CD4-positive, alpha-beta T cell treated with Interleukin-10 for 1 hour (primary cell): Measurements from ENCODE around the gene BPI.
"Not testable (repeated sequence)": the region's sequence is repeated elsewhere in the genome, so short reads cannot be mapped to it uniquely, and the experiment has no call there.

ENCODE experiments used
- DNase-seq: peaks from one replicate; pipeline ENCODE4 v3.0.0-alpha.2; 2020

BPI gene

DNA sequence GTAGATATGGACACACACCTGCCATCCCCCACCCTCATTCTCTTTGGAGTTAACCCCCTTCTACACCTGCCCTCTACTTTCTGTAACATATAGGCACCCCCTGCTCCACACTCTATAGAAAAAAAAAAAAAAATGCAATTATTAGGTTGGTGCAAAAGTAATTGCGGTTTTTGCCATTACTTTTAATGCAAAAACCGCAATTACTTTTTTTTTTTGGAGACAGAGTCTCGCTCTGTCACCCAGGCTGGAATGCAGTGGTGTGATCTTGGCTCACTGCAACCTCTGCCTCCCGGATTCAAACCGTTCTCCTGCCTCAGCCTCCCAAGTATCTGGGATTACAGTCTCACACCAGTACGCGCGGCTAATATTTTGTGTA lies 35.6 kb downstream of the BPI start:
- not testable (repeated sequence) for DNase-seq

DNA sequence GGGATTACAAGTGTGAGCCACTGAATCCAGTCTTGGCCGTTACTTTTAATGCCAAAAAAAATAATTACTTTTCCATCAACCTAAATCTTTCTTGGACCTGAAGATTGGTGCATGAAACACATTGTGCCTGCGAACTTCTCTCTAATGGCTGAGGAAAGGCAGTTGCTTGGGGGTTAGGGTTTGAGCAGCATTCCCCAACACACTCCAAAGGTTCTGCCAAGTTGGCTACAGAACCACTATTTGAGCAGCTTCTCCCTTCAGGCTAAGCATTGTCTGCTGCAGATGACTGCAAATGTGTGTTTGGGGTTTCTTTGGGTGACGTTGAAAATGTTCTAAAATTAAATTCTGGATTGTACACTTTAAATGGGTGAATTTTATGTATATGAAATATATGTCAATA lies 36.0 kb downstream of the BPI start:
- no peak for DNase-seq

DNA sequence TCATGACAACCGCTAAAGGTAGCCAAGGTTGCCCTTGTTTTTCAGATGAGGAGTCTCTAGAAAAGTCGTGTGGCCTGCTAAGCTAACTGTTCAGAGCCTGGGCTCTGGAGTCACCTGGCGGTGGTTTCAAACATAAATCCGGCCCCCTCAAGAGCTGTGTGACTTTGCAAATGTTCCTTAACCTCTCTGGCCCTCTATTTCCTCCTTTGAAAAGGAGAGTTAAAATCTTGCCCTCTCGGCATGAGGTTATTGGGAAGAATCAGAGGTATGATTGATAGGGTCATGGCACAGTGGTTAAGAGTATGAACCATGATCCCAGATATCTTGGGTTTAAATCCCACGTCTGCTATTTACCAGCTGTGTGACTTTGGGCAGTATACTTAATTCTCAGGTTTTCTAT lies 36.7 kb downstream of the BPI start:
- DNase-seq = no peak

DNA sequence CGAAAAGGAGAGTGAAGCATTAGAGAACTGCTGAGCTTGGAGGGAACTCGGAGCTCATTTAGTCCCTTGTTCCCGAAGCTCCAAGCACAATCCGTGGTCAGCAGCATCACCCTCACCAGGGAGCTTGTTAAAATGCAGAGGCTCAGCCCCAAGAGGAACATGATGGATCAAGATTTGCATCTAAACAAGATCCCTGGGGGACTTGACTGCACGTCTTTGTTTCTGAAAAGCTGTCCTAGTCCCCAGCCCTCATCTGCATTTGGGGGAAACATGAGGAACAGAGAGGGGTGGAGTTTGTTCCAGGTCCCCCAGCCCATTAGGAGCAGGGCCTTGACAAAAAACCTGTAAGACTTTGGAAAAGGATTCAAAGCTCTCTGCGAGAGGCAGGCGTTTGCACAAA lies 38.3 kb downstream of the BPI start:
- no peak for DNase-seq

DNA sequence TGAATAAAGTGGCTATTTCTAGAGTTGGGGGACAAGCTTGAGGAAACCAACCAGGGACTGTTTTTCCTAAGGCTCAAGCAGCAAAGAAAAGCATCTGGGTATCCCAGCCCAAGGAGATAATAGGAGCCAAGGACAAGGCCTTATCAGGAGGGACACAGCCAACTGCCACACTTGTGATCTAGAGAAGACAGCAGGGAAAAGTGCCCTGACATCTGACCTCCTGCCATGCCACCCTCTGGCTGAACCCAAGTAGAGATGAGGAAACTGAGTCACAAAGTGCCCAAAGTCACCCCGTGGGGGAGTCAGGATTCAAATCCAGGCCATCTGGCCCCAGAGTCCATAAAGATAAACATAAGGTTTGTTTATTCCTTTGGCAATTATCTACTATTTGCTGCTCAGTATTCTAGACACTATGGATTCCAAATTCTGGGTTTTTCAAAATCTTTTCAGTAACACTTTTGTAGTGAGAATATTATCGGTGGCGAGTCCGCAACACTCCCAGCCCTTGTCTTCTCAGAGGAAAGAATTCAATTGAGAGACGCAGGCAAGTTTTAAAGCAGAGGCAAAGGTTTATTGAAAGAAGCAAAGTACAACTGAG lies 38.9 kb downstream of the BPI start:
- DNase-seq = no peak

DNA sequence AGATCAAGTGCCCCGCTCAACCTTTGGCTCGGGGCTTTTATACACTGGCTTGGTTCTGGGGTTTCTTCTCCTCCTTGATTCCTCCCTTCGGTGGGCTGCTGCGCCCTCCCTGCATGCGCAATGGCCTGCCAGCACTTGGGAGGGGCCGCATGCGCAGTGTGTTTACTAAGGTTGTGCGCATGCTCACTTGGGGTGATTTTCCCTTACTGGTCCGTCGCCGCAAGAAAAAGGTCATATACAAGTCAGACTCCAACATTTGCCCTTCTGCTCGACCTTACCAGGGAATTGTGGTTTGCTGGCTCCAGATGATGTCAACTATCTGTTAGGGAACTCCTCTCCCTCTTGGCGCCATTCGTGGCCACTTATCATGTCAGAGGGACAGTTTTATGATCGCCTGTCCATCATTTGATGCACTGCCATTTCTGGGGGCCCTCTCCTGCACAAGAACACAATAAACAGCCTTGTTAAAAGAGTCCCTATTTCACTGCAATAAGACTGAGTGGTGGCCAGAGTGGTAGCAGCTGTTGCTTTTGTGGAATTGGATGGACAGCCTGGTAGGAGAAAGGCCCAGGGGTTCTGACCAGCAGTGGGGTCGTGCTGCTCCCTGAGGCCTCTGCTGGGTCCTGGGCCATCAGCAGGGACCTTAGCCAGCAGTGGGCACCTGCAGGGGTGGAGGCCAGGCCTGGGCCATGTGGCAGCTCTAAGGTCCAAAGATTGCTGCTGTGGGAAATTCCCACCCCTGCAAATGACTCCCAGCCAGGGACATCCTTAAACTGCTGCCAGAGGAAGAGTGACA lies 39.6 kb downstream of the BPI start:
- DNase-seq = no peak

DNA sequence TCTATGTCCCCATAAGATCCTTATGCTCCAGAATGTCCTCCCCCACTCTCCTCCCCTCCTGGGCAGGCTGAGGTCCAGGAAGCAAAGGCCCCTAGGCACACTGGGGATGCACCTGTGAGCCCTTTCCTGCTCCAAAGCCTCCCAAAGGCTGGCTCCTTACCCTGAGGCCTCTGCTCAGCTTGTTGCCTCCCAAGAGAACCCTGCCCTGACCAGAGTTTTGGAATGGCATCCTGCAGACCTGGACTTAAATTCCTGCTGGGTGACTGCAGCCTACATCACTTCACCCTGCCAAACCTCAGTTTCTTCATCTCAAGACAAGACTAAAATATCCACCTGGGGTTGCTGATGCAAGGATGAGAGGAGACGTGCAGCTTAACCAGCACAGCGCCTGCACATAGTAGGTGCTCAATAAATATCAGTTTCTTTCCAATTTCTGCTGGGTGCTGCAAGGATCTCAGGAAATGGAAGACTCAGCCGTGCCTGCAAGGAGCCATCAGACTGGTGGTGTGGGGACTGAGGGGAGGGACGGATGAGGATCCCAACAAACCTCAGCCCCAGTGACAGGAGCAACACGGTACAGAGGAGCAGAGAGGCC lies 40.2 kb downstream of the BPI start:
- DNase-seq = no peak

DNA sequence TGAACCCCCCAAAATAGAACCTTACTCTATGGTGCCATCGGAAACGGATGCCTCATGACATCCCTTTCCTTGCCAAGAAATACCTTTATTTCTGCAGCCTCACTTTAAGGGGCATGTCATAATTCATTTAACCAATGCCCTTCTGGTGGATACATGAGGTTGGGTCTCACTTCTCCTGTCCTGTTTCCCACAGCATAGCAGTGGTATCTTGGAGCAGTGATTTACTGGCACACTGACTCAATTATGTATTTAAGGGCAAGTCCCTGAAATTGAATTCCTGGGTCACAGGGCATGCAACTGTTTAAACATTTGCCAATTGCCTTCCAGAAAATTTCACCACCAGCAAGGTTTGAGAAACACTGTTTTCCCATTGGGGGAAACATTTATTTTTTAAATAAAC lies 41.7 kb downstream of the BPI start:
- no peak for DNase-seq

DNA sequence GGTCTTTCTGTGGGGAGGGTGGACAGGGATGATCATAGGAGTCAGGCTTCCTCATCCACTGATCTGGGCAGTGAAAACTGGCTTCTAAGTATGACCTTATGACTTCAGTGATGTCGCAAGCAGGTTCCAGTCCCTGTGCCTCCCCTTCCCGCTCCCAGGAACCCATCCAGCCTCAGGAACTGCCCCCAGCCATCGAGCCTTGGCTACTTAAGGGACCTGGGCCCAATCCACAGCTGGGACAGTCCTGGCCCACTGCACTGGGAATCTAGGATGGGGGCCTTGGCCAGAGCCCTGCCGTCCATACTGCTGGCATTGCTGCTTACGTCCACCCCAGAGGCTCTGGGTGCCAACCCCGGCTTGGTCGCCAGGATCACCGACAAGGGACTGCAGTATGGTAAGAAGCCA lies 42.3 kb downstream of the BPI start, which contains the start of gene LBP:
TSS of gene LBP (plus strand) at position 236 of the 405 bp plus-strand sequence. CDS start at position 271, 35 bp downstream.
- DNase-seq = no peak

DNA sequence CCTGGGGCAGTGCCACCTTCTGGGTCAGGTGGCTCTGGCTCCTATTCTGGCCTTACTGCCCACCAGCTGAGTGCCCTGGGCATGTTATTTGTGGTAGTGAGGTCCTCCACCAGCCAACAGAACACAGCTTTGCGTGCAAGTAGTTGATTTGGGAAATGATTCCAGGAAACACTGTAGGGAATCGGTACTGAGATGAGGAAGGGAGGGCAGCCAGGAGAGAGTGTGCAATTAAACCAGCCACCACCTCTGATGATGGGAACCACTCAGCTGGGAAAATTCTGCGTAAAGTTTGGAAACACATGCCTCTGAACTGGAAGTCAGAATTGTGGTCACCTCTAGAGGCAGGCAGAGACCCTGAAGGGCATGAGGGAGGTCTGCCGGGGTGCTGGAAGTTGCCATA lies 42.8 kb downstream of the BPI start:
- no peak for DNase-seq

DNA sequence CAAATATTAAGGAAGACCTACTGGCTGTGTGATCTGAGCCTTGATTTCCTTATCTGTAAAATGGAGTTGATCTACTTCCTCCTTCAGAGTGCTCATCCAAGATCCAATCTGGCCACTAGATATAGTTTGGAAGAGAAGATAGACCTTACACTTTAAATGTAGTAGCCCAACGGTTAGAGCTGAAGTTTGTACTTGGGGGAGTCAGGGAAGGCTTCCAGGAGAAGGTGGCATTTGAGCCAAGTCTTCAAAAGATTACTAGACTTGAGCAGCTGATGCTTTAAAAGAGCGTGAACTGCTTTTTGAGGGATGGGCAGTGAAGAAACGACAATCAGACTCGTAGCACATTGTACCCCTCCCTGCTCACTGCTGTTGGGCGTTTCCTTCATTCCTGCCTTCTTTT lies 45.9 kb downstream of the BPI start:
- no peak for DNase-seq

DNA sequence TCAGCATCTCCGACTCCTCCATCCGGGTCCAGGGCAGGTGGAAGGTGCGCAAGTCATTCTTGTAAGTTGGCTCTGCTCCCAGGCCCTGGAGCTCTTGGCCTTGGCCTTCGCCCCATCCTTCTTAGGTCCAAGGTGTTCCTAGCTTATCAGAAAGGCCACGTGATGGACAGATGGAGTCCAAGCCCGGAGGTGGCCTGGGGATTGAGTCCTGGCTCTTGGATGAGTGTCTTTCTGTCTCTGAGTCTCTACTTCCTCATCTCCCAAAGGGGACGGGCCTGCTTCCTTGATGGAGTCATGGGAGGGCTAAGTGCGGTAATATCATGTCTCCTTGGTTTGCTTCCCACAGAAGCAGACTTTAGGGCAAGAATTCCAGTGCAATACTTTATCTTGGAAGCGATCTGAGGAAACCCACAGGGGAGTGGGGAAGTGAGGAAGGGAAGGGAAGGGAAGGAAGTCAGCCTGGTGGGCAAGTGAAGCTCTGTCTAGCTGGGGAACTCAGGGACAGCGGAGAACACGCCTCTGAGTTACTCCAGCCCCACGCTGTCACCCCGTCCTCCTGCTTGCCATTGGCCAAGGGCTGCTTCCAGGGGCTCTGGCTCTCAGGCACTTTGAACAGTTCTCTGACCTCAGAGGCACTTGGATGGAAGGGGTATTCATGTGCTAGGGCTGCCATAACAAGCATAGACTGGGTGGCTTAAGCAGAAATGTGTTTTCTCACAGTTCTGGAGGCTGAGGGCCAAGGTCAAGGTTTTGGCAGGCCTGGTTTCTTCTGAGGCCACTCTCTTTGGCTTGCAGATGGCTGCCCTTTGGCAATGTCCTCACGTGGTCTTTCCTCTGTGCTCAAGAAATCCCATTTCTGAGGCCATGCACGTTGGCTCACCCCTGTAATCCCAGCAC lies 47.2 kb downstream of the BPI start:
- DNase-seq = no peak

DNA sequence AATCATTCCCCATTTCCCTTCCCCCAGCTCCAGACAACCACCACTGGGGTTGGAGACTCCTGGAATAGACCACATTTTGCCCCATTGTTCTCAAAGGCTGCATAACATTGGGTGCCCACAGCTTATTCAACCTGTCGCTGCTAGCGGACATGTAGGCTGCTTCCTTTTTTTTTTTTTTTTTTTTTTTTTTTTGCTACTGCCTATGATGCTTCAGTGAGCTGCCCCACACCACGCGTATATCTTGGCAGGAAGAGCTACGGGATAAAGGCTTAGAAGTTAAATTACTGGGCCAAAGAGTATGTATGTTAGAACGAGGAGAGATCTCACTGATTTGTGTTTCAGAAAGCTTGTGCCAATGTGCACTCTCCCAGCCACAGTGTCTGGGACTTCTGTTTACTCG lies 49.4 kb downstream of the BPI start:
- DNase-seq = no peak

DNA sequence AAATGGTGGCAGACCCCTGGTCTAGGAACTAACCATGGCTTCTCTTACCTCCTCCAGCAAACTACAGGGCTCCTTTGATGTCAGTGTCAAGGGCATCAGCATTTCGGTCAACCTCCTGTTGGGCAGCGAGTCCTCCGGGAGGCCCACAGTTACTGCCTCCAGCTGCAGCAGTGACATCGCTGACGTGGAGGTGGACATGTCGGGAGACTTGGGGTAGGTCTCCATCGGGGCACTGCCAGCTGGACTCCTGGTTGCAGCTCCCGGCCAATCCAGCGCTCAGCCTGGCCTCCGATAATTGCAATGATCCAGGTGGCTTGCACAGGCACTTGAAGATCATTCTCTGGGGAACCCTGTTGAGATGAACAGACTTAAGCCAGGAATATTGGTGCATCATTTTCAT lies 50.3 kb downstream of the BPI start:
- DNase-seq = no peak

DNA sequence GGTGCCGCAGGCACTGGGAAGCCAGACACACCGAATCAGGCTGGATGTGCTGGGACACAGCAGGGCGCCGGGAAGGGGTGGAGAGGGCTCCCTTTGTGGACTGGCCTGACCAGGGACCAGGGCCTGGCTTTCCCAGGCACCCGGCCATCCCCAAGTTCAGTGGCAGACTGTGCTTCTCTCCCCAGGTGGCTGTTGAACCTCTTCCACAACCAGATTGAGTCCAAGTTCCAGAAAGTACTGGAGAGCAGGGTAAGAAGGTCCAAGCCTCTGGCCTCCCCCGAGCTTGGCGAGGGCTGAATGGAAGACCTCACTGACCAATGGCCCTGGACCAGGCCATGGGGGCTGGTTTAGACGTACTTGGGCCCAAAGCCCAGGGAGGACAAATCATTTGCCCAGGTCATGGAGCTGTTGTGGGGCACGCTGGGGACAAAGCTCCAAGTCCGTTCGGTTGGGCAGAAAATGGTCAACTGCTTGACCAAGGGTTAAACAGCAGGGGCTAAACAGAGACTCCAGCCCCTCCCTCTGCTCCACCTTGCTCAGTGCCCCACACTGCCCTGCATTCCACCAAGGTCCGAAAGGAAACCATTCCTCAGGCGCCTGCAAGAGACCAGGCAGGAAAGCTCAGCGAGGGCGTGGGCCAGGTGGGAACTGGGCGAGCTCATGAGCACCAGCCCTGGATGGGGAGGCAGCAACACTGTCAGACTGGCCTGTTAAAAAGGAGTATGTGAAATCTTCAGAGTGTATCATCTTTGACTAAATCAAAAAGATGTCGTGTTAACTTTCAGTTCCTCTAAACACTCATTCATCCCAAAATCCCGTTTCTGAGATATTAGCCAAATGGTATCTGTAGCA lies 51.4 kb downstream of the BPI start:
- no peak for DNase-seq

DNA sequence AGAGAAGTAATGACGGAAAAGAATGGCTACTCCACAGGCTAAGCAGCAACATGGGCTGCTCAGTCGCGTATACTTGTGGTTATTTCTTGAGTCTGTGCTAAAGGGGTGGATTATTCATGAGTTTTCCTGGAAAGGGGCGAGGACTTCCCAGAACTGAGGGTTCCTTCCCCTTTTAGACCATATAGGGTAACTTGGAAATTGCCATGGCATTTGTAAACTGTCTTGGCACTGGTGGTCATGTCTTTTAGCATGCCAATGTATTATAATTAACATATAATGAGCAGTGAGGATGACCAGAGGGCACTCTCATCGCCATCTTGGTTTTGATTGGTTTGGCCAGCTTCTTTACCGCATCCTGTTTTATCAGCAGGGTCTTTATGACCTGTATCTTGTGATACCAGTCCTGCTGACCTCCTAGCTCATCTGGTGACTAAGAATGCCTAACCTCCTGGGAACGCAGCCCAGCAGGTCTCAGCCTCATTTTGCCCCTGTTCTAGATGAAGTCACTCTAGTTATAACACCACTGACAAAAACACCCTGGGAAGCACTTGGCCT lies 53.8 kb downstream of the BPI start:
- no peak for DNase-seq

DNA sequence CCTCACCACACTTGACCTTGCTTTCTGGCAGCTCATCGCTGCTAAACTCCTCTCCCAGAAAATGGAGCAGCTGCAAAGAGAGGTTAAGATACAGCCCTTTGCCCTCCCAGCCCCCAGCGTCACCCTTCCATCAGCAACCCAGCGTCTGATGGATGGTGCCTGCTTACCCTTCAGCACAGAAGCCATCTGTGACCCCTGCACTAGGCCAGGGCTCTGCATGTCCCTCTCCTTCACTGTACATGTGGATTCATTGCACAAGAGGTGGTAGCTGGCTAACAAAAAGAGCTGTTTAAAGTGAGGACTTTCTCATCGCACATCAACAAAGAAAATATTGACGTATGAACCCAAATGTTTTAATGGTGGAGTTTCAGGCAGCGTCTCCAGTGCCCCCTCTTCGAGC lies 54.6 kb downstream of the BPI start:
- no peak for DNase-seq

DNA sequence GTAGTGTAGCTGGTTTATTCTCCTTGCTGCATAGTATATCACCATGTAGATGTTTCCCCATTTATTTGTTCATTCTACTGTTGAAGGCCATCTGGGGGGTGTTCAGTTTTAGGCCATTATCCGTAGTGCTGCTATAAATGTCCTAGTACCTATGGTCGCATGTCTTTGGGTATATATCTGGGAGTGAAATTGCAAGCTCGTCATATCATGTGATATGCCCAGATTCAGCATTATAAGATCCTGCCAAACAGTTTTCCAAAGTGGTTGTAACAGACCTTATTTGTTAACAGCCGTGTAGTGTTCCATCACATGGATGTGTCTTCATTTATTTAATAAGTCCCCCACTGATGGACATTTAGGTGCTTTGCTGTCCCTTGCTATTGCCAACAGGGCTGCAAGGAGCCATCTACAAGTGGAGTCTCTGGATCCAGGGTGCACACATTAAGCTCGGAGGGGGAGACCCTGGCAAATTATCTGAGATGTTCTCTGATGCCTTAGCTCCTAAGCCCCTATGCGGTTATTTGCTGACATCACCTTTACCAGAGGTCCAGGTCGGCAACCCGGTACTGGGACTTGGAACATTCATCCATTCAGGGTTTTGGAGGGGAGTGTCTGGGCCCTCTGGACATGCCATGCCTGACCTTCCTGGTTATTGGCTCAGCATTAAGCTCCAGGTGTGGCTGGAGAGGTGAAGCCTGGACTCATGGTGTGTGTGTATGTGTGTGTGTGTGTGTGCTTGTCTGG lies 59.2 kb downstream of the BPI start:
- DNase-seq = no peak

DNA sequence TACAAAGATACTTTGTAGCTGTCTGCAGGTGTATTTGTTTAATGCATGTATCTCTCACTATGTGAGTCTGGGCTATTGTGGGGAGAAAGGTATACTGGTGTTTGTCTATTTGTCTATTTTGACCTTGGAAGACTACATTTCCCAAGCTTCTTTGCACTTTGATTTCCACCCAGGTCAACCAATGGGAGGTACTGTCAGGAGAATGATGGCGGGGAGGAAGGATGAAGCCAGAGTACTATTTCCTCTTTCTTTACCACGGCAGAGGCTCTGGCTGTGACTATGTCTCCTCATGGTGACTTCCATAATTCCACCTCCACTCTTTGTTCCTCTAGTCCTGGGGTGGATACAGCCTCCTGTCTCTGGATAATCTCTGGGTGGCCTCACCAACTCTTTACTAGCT lies 65.4 kb downstream of the BPI start:
- DNase-seq = no peak

DNA sequence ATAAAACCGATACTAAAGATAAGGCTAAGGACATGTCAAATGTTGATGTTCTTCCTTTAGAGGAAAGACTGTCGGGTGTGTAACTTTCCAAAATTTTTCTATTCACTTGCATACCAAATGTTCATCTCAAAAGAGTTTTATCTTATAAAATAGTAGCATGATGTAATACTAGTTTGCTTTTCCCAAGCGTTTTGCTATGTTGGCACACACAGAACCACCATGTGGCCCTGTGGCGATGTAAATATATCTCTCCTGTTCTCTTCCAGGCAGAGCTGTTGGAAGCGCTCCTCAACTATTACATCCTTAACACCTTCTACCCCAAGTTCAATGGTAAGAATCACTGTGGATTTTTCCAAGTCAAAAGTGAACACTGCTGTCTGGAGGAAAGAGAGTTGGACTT lies 68.8 kb downstream of the BPI start:
- no peak for DNase-seq

DNA sequence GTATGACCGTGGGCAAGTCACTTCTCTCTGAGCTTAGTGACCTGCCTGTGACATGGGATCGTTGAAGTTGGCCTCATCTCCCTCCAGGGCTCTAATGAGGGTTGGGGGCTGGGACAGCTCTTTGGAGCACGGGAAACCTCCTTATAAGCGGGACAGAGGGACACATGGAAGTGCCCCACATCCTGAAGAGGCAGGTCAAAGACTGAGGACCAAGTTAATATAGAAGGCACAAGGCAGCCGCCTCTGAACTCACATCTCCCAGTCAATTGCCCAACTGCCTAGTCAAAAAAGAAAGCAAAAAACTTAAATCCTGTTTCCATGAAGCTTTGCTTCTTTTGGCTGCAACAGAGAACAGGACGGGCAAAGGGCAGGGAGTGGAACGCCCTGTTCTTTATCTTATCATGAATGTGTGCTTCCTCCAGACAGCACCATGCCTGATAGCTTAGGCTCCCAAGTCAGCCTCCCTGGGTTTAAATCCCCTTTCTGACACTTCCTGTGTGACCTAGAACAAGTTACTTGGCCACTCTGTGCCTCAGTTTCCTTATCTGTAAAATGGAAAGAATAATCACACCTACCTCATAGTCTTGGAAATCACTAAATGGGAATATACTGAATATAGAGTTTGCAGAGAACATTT lies 69.4 kb downstream of the BPI start:
- DNase-seq = no peak
